Activated T-helper 1 cell treated with Interleukin-2 at 50 U/mL for 16 hours (primary cell): Measurements from ENCODE around the gene C19orf33.
"Not testable (repeated sequence)": the region's sequence is repeated elsewhere in the genome, so short reads cannot be mapped to it uniquely, and the experiment has no call there.

Source experiments
- DNase-seq: peaks from one replicate; pipeline ENCODE4 v3.0.0-alpha.2; 2020; ENCODE audit warnings: low read depth

The C19orf33 gene

DNA sequence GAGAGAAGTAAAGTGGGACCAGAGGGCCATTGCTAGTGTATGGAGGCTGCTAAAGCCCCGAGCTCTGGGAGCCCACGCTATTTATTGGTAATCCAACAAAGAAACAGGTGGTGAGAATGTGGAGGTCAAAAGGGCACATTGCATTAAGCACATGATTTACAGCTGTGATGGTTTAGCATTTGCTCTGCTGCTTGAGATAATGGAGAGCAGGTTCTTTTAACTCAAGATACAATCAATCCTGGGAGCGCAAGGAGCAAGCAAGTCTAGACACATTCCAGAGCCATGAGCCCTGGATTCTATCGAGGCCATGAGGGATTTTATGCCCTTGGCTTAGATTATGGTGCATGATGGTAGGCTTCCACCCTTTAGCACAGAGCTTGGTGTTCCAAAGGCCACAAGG is 35.0 kb downstream of the C19orf33 start:
- DNase-seq = not testable (repeated sequence)

DNA sequence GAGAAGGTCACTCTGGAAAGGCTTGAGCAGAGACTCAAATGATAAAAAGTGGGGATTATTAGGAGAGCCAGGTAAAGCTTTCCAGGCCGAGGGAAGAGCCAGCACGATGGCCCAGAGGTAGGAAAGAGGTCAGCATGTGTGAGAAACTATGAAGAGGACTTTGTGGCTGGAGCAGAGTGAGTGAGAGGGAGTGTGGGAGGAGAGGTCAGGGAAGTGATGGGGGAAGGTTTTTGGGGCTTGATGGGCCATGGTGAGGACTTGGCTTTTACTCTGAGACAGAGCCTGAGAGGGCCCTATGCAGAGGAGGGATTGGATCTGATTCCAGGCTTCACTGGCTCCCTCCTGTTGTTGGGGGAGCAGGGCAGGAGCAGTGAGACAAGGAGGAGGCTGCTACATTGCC is 36.9 kb downstream of the C19orf33 start:
- DNase-seq = no peak

DNA sequence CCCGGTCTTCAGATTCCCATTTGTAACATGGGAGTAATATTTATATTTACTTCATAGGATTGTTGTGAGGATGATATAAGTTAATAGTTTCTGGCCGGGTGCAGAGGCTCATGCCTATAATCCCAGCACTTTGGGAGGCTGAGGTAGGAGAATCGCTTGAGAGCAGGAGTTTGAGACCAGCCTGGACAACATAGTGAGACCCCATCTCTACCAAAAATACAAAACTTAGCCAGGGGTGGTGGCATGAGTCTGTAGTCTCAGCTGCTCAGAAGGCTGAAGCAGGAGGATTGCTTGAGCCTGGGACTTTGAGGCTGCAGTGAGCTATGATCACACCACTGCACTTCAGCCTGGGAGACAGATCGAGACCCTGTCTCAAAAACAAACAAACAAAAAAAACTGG is 42.8 kb downstream of the C19orf33 start:
- no peak for DNase-seq

DNA sequence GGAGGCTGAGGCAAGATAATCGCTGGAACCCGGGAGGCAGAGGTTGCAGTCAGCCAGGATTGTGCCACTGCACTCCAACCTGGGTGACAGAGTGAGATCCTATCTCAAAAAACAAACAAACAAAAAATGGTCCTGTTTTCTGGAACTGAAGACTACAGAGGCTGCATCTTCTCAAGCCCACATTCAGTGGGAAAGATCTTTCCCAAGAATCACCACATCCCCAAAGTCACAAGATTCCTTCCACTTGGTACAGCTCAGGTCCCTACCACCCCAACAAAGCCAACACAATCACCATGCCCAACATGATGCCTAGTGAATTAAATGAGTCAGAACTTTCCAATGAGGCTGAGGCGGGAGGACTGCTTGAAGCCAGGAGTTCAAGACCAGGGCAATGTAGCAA is 46.8 kb downstream of the C19orf33 start:
- DNase-seq = no peak

DNA sequence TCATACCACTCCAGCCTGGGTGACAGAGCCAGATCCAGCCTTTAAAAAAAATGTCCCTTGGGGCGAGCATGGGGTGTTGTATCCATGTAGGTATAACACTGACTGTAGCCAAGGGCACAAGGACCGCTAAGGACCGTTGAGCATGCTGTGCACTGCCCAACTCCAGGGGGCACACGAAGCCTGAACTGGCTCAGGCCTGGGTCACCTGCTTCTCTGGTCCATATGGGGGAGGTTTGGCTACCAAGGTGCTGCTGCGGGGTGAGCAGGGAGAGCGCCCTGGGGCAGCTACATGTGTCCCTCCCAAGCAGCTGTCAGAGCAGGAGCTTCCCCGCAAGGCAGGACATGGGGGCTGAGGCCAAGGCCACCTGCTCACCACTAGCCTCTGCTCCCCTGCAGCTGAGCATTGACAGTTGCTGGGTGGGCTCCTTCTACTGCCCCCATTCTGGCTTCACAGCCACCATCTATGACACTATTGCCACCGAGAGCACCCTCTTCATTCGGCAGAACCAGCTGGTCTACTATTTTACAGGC is 47.9 kb downstream of the C19orf33 start:
- DNase-seq = no peak

DNA sequence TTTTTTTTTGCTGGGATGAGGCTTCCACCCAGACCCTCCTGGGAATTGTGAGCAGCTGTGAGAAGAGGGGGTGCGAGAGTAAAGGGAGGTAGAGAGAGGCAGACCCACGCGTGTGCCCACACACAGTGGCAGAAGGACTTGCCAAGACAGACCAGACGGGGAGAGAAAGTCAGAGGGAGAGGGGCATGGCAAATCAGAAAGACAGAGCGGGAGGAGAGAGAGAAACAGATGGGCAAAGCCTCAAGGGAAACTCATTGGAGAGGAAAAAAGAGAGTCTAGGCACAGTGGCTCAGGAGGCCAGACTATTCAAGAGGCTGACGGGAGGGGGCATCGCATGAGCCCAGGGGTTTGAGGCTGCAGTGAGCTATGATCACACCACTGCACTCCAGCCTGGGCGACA is 48.6 kb downstream of the C19orf33 start:
- no peak for DNase-seq
